SK-N-SH (cell line): Measurements from ENCODE around the gene SHROOM2. TPM values are rescaled to one million over a fixed set of nuclear protein-coding genes. Genes with fewer than 3 reads are reported as not detected.

Source experiments
- CTCF ChIA-PET: fragments of 300-600, 350-600 bp; formaldehyde crosslinking; extraction: SDS; loops from one replicate; lab custom pipeline; 2021; lab: Yijun Ruan, JAX
- POLR2A ChIA-PET: fragments of 350-600 bp; sonication (Branson Sonifier 250); formaldehyde crosslinking; extraction: SDS; loops from one replicate; lab custom pipeline; 2020; ENCODE audit warnings: antibody characterized with exemption, inconsistent platforms; lab: Yijun Ruan, JAX
- DNase-seq: peaks from one replicate; pipeline ENCODE4 v3.0.0; 2012
- H2AFZ ChIP-seq: fragments of 200-600 bp; sonication (generic); 2 replicates; pipeline ENCODE4 v1.8.1; 2016; ENCODE audit warnings: antibody characterized with exemption, mild to moderate bottlenecking, low read depth
- H3F3A ChIP-seq: fragments of 200-600 bp; sonication (generic); replicated peaks from 2 replicates; pipeline ENCODE3; 2016; ENCODE audit warnings: antibody characterized with exemption, mild to moderate bottlenecking; ENCODE audit not compliant: insufficient read depth
- H3K27ac ChIP-seq, 2 experiments: fragments of 200-500 bp in 1 of 2; fragments of 200-600 bp in 1 of 2; sonication (Bioruptor generic) in 1 of 2; sonication (generic), shearing (Covaris generic) in 1 of 2; 2 replicates each; pipeline versions ENCODE4 v1.5.1 to v1.6.1; 2014 to 2016; ENCODE audit warnings: low read depth in 2 of 2, inconsistent platforms in 1 of 2, low read length in 1 of 2, mild to moderate bottlenecking in 1 of 2, mixed read lengths in 1 of 2
- H3K27me3 ChIP-seq: fragments of 200-600 bp; sonication (generic), shearing (Covaris generic); 2 replicates; pipeline ENCODE4 v1.6.1; 2016; ENCODE audit warnings: mixed run types; ENCODE audit not compliant: insufficient read depth
- H3K36me3 ChIP-seq, 2 experiments: fragments of 200-500 bp in 1 of 2; fragments of 200-600 bp in 1 of 2; sonication (Bioruptor generic) in 1 of 2; sonication (generic) in 1 of 2; replicated peaks in 1 of 2; 2 replicates each; pipeline versions ENCODE3 to v1.5.1; 2014 to 2016; ENCODE audit warnings: low read length in 1 of 2, mild to moderate bottlenecking in 1 of 2; ENCODE audit not compliant: insufficient read depth in 2 of 2, control insufficient read depth in 1 of 2
- H3K4me1 ChIP-seq, 2 experiments: fragments of 200-500 bp in 1 of 2; fragments of 200-600 bp in 1 of 2; sonication (Bioruptor generic) in 1 of 2; sonication (generic), shearing (Covaris generic) in 1 of 2; 2 replicates each; pipeline versions ENCODE4 v1.5.1 to v1.6.1; 2014 to 2016; ENCODE audit warnings: low read depth in 1 of 2, low read length in 1 of 2, mixed run types in 1 of 2; ENCODE audit not compliant: insufficient read depth in 2 of 2, control insufficient read depth in 1 of 2
- H3K4me2 ChIP-seq: fragments of 200-600 bp; sonication (generic), shearing (Covaris generic); 2 replicates; pipeline ENCODE4 v1.6.1; 2017; ENCODE audit warnings: mixed run types
- H3K4me3 ChIP-seq, 2 experiments: fragments of 200-500 bp in 1 of 2; fragments of 200-600 bp in 1 of 2; sonication (Bioruptor generic) in 1 of 2; sonication (generic), shearing (Covaris generic) in 1 of 2; 2 replicates each; pipeline versions ENCODE4 v1.5.1 to v1.8.1; 2014 to 2016; ENCODE audit warnings: low read depth in 2 of 2, inconsistent platforms in 1 of 2, low read length in 1 of 2, mild to moderate bottlenecking in 1 of 2, mixed read lengths in 1 of 2, moderate library complexity in 1 of 2
- H3K79me2 ChIP-seq: fragments of 200-600 bp; sonication (generic); 2 replicates; pipeline ENCODE4 v1.8.1; 2017; ENCODE audit warnings: mild to moderate bottlenecking; ENCODE audit not compliant: insufficient read depth
- H3K9ac ChIP-seq: fragments of 200-600 bp; sonication (generic); 2 replicates; pipeline ENCODE4 v1.6.1; 2017; ENCODE audit warnings: mixed run types
- H3K9me2 ChIP-seq: fragments of 200-600 bp; sonication (generic); 2 replicates; pipeline ENCODE4 v1.6.1; 2017; ENCODE audit warnings: mixed run types
- H3K9me3 ChIP-seq: fragments of 200-600 bp; sonication (generic); 2 replicates; pipeline ENCODE4 v1.6.1; 2017; ENCODE audit warnings: mixed run types, mild to moderate bottlenecking, moderate library complexity
- H4K20me1 ChIP-seq: fragments of 200-600 bp; sonication (generic); 2 replicates; pipeline ENCODE4 v1.6.1; 2017; ENCODE audit warnings: mild to moderate bottlenecking, mixed run types; ENCODE audit not compliant: insufficient read depth
- CHD2 ChIP-seq: fragments of 150-350 bp; IDR thresholded peaks from 2 replicates; pipeline ENCODE4 v1.6.1; 2018; ENCODE audit warnings: low read length; ENCODE audit not compliant: partially characterized antibody
- EP300 ChIP-seq, 2 experiments: IDR thresholded peaks; 2 replicates each; pipeline versions ENCODE4 v1.4.0 to v1.6.1; 2012; ENCODE audit warnings: borderline replicate concordance in 1 of 2, low read depth in 1 of 2, low read length in 1 of 2
- EZH2phosphoT487 ChIP-seq: fragments of 200-600 bp; sonication (generic); IDR thresholded peaks from 2 replicates; pipeline ENCODE4 v1.6.1; 2017; ENCODE audit warnings: low read depth, mixed run types, mild to moderate bottlenecking, antibody characterized with exemption, moderate library complexity, borderline replicate concordance
- FOXM1 ChIP-seq: IDR thresholded peaks from 2 replicates; pipeline ENCODE4 v1.4.0; 2012; ENCODE audit warnings: low read depth, mild to moderate bottlenecking
- IRF3 ChIP-seq: fragments of 150-350 bp; IDR thresholded peaks from 2 replicates; pipeline ENCODE4 v1.6.1; 2016; ENCODE audit warnings: mild to moderate bottlenecking, low read depth, low read length
- JUND ChIP-seq: IDR thresholded peaks from 2 replicates; pipeline ENCODE4 v1.4.0; 2012
- MAX ChIP-seq: IDR thresholded peaks from 2 replicates; pipeline ENCODE4 v1.4.0; 2012; ENCODE audit warnings: low read depth
- MXI1 ChIP-seq: IDR thresholded peaks from 2 replicates; pipeline ENCODE4 v1.6.1; 2012; ENCODE audit warnings: mild to moderate bottlenecking, low read depth, low read length, improper control_type of control experiment
- NFIC ChIP-seq: IDR thresholded peaks from 2 replicates; pipeline ENCODE4 v1.4.0; 2012; ENCODE audit warnings: borderline replicate concordance
- PBX3 ChIP-seq: IDR thresholded peaks from 2 replicates; pipeline ENCODE4; 2012
- RAD21 ChIP-seq: IDR thresholded peaks from 2 replicates; pipeline ENCODE4 v1.6.1; 2012; ENCODE audit warnings: mild to moderate bottlenecking, low read length
- RCOR1 ChIP-seq: fragments of 150-350 bp; IDR thresholded peaks from 2 replicates; pipeline ENCODE4 v1.6.1; 2017; ENCODE audit warnings: antibody characterized with exemption, low read length
- SMC3 ChIP-seq: IDR thresholded peaks from 2 replicates; pipeline ENCODE4 v1.6.1; 2012; ENCODE audit warnings: low read depth, low read length, improper control_type of control experiment
- TCF12 ChIP-seq: IDR thresholded peaks from 2 replicates; pipeline ENCODE4 v1.4.0; 2012
- TEAD4 ChIP-seq: IDR thresholded peaks from 2 replicates; pipeline ENCODE4 v1.4.0; 2012; ENCODE audit warnings: mild to moderate bottlenecking, borderline replicate concordance; ENCODE audit not compliant: insufficient read depth
- YY1 ChIP-seq: IDR thresholded peaks from 2 replicates; pipeline ENCODE4 v1.4.0; 2012; ENCODE audit warnings: low read depth, mild to moderate bottlenecking
- ZBTB33 ChIP-seq: IDR thresholded peaks from 2 replicates; pipeline ENCODE4 v1.4.0; 2012; ENCODE audit warnings: low read depth, borderline replicate concordance
- WGBS: methylation state at CpG from one replicate; pipeline ENCODE4 v1.1.6; 2017; ENCODE audit warnings: low lambda C conversion rate; 5-methylcytosine and 5-hydroxymethylcytosine counted together
- polyA plus RNA-seq, 3 experiments: library from polyadenylated mRNA; depleted of rRNA; stranded (reverse); fragments of >200 nt; gene quantifications; 2 replicates each; pipeline ENCODE4 v1.2.3, GENCODE V29; 2012

SHROOM2 gene
- polyA plus RNA-seq (2012; rRNA removed): not detected in 2 replicates
- polyA plus RNA-seq (2012; cell fraction: cytosol; rRNA removed): under 0.01 TPM in 1 of 2 replicates, not detected in the other
- 0.01 and 0.02 TPM in 2 replicates for polyA plus RNA-seq (2012; cell fraction: nucleus; rRNA removed)

GRCh38 chrX:9785944-9786797 is at the start of gene SHROOM2:
SHROOM2 (plus strand) TSS chrX:9786429; CDS start chrX:9786546, 117 bp downstream.
- no peaks in the 10 kb centered on the region; a peak in 1 of 4 replicates for H3K4me1 ChIP-seq
- H3K27me3 ChIP-seq: peaks cover 37% of the 10 kb centered on the region
- H3K9me2 ChIP-seq: no peaks in the 10 kb centered on the region
- H2AFZ ChIP-seq: no peak within 1 kb of the TSS
- 0% methylated on average over 2 of the region's 132 CpGs for WGBS
- H3K4me3 ChIP-seq: peak within 1 kb of the TSS in 1 of 2 experiments; percentile 39; a peak in 3 of 4 replicates
- no peak within 1 kb of the TSS for H3K9ac ChIP-seq
- no peak within 1 kb of the TSS for H3K27ac ChIP-seq
- ChIA-PET POLR2A (no interaction called here), CTCF (no interaction called here)
- H4K20me1 ChIP-seq: no peaks in the 10 kb centered on the region
- TF ChIP-seq CHD2 (no peak), TCF12 (no peak)
- H3K9me3 ChIP-seq: no peaks in the 10 kb centered on the region
- no peaks in the 10 kb centered on the region for H3F3A ChIP-seq
- peak; percentile 72 for DNase-seq
- H3K79me2 ChIP-seq: no peaks in the 10 kb centered on the region
- H3K36me3 ChIP-seq: no peaks in the 10 kb centered on the region
- H3K4me2 ChIP-seq: no peak within 1 kb of the TSS

GRCh38 chrX:9737363-9737762 is 48.9 kb upstream of the SHROOM2 start:
- Histone ChIP-seq H3K4me1 (no peaks in the 10 kb centered on the region), H3K9me3 (no peaks in the 10 kb centered on the region), H4K20me1 (no peaks in the 10 kb centered on the region), H3F3A (no peaks in the 10 kb centered on the region), H3K9ac (no peak overlapping the region), H3K9me2 (no peaks in the 10 kb centered on the region), H2AFZ (no peak overlapping the region), H3K79me2 (no peaks in the 10 kb centered on the region), H3K36me3 (no peaks in the 10 kb centered on the region), H3K27ac (no peak overlapping the region), H3K4me3 (no peak overlapping the region), H3K27me3 (peaks cover 4% of the 10 kb centered on the region; the same call in 1 of the 2 replicates), H3K4me2 (no peak overlapping the region)
- ChIA-PET POLR2A (no interaction called here), CTCF (no interaction called here)
- no peak for DNase-seq
- WGBS: 29% methylated on average over 7 of the region's 7 CpGs
- no peak for TF ChIP-seq MXI1
- no peak for TF ChIP-seq TEAD4

- no peaks in the 10 kb centered on the region for H4K20me1 ChIP-seq
- POLR2A ChIA-PET: no interaction called here
Observed at GRCh38 chrX:9738151-9738550, 48.1 kb upstream of the SHROOM2 start.

More at GRCh38 chrX:9738151-9738550, 48.1 kb upstream of the SHROOM2 start:
- H3F3A ChIP-seq: no peaks in the 10 kb centered on the region
- H2AFZ ChIP-seq: no peak overlapping the region
- CTCF ChIA-PET: no interaction called here
- WGBS: 11% methylated on average over 3 of the region's 3 CpGs
- H3K9me2 ChIP-seq: no peaks in the 10 kb centered on the region
- H3K4me3 ChIP-seq: no peak overlapping the region
- DNase-seq: no peak
- no peaks in the 10 kb centered on the region for H3K4me1 ChIP-seq
- H3K79me2 ChIP-seq: no peaks in the 10 kb centered on the region
- H3K9me3 ChIP-seq: no peaks in the 10 kb centered on the region
- H3K27me3 ChIP-seq: peaks cover 4% of the 10 kb centered on the region; the same call in 1 of the 2 replicates
- TF ChIP-seq RCOR1: no peak
- TF ChIP-seq EP300 (IDR thresholded peaks at IDR 0.05; ENCODE audit: borderline replicate concordance in 1 of 2, low read depth in 1 of 2, low read length in 1 of 2): no peak
- no peak for TF ChIP-seq ZBTB33
- TF ChIP-seq JUND: no peak
- no peak for TF ChIP-seq NFIC
- no peak for TF ChIP-seq MXI1
- TF ChIP-seq FOXM1: no peak
- TF ChIP-seq YY1: no peak
- no peak for TF ChIP-seq IRF3
- TF ChIP-seq RAD21: no peak
- no peak for TF ChIP-seq SMC3
- TF ChIP-seq TEAD4: no peak
- no peak for TF ChIP-seq EZH2phosphoT487
- TF ChIP-seq PBX3: no peak
- no peak for TF ChIP-seq MAX
- H3K36me3 ChIP-seq: no peaks in the 10 kb centered on the region
- no peak overlapping the region for H3K4me2 ChIP-seq
- no peak overlapping the region for H3K9ac ChIP-seq
- no peak overlapping the region for H3K27ac ChIP-seq
